ENCODE measurements around the gene ZBTB44.

The ZBTB44 gene

DNA sequence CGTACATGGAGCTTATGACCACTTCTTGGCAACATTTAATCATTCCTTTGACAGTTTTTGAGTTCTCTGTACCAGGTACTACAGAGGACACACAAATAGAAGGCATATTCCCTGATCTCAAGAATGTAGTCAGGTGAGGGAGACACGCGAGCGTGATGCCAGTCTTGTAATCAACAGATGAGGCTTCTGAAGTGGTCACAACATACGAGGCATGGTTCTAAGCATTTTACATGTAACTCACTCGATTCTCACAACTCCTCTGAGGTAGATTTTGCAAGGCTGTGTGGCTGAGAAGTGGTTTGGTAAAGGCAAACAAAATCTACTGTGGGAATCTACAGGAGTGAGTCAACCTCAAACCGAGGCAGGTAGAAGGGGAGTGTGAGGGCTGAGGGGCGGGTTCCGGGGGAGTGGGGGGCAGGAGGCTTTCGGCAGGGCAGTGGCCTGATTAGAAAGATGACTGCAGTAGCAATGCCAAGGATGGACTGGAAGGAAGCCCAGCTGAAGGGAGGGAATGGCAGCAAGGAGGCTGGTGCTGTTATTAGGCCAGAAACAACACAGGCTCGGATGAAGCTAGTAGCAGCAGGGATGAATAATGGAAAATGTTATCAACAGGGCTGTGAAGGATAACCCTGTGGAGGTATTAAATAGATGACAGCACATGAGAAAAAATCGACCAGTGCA, 91.3 kb downstream of the ZBTB44 start:
- no peak overlapping the region for H3K27ac ChIP-seq
- no peak for TF ChIP-seq CTCF (conservative IDR thresholded peaks at IDR 0.05)

GRCh38 chr11:130220311-130221035, 94.2 kb downstream of the ZBTB44 start:
- no peak overlapping the region for H3K27ac ChIP-seq
- TF ChIP-seq CTCF (conservative IDR thresholded peaks at IDR 0.05), result no peak

DNA sequence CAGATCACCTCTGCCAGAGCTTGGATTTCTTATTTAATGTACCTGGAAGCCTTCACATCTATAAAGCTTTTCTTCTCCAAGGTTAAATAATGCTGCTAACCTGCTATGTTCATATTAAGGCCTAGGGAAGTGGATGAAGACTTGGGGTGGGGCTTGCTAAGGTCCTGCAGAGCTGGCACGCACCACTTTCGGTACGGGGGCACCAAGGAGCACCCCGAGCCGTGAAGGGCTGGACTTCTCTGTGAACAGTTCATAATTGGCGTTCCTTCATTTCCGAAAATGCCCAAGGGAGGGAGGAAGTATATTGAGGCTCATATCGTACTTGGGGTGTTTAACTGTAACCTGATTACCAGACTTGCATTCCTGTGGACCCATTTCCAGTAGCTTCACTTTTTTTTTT, 95.6 kb downstream of the ZBTB44 start:
- TF ChIP-seq CTCF (conservative IDR thresholded peaks at IDR 0.05), result no peak
- no peak overlapping the region for H3K27ac ChIP-seq

DNA sequence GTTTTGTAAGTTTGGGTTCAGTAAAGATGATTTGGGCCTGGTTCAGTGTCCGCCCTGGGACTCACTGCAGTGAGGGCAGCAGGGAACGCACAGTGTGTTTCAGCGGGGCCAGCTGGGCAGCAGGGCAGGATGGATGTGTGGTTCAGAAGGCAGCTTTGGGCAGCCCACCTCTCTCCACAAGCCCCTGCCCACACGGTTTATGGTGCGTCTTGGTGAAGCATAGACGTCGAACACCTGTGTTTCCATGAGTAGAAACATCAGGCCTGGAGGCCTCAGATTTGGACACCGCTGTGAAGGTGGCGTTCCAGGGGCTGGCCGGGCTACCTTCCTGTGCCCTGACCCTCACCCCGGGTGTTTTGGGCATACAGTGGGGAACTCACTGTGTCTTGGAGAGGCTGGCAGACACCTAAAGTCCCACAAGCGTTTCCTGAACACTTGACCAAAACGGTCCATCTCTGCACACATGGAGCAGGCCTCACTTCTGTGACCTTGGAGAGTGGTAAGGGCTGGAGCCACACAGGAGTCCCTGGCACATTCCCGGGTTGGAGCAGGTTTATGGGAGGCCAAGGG, 96.1 kb downstream of the ZBTB44 start:
- no peak overlapping the region for H3K27ac ChIP-seq
- no peak for TF ChIP-seq CTCF (conservative IDR thresholded peaks at IDR 0.05)

- H3K27ac ChIP-seq, result no peak overlapping the region
- no peak for TF ChIP-seq CTCF (conservative IDR thresholded peaks at IDR 0.05)
These were observed 97.3 kb downstream of the ZBTB44 start for GRCh38 chr11:130217133-130218031.

GRCh38 chr11:130216591-130217132, 98.1 kb downstream of the ZBTB44 start:
- no peak for TF ChIP-seq CTCF (conservative IDR thresholded peaks at IDR 0.05)
- no peak overlapping the region for H3K27ac ChIP-seq

Data from VCaP (cell line).